GM12878 (cell line): ENCODE results near the gene WDR17. TPM values are rescaled to one million over a fixed set of nuclear protein-coding genes. Genes with fewer than 3 reads are reported as not detected.

Experiments used
- ATAC-seq: fragments of 200-7000 bp; cut with Tn5 transposase; 3 replicates; pipeline ENCODE4 v1.9.1; 2020; ENCODE audit warnings: mild to moderate bottlenecking, moderate library complexity
- BruUV-seq: library from RNA; stranded (reverse); fragments of 400-500 nt; replicated peaks from 2 replicates; lab custom pipeline; 2021; lab: Mats Ljungman, UMichigan
- CTCF ChIA-PET: fragments of 300-600 bp; sonication (Branson Sonifier 250); formaldehyde crosslinking; extraction: SDS; loops from one replicate; lab custom pipeline; 2021; ENCODE audit warnings: inconsistent platforms; lab: Yijun Ruan, JAX
- POLR2A ChIA-PET: fragments of 350-600 bp; formaldehyde crosslinking; extraction: SDS; loops from one replicate; lab custom pipeline; 2021; ENCODE audit warnings: inconsistent platforms; lab: Charles Lee
- RAD21 ChIA-PET: fragments of 300-600 bp; sonication (Branson Sonifier 250); formaldehyde crosslinking; loops from one replicate; lab custom pipeline; 2023; ENCODE audit warnings: antibody characterized with exemption; ENCODE audit not compliant: unreplicated experiment; lab: Charles Lee
- SMC1A ChIA-PET: fragments of 300-600 bp; sonication (Branson Sonifier 250); formaldehyde crosslinking; loops from one replicate; lab custom pipeline; 2023; ENCODE audit not compliant: unreplicated experiment, uncharacterized antibody; lab: Charles Lee
- DNase-seq: peaks from one replicate; pipeline ENCODE4 v3.0.0-alpha.2; 2011; ENCODE audit warnings: low read depth, low spot score
- FAIRE-seq: peaks from 3 replicates; lab custom pipeline; 2011; peaks lifted over from hg19 to GRCh38; lab: Jason Lieb, UNC
- H2AFZ ChIP-seq: 2 replicates; pipeline ENCODE4 v1.6.0; 2011; ENCODE audit warnings: low read depth, low read length, control low read depth; ENCODE audit not compliant: control insufficient read depth
- H3K27ac ChIP-seq: 2 replicates; pipeline ENCODE4 v1.5.1; 2011; ENCODE audit warnings: control low read depth; ENCODE audit not compliant: control insufficient read depth, insufficient read depth
- H3K27me3 ChIP-seq, 2 experiments: replicated peaks in 1 of 2; 2 replicates each; pipeline versions ENCODE4 v1.6.0 to v1.6.1; 2011; ENCODE audit warnings: low read length in 1 of 2; ENCODE audit not compliant: control insufficient read depth in 2 of 2, insufficient read depth in 2 of 2
- H3K36me3 ChIP-seq, 2 experiments: 2 replicates each; pipeline ENCODE4 v1.5.1; 2011; ENCODE audit warnings: low read length in 1 of 2; ENCODE audit not compliant: control insufficient read depth in 2 of 2, insufficient read depth in 2 of 2
- H3K4me1 ChIP-seq: 2 replicates; pipeline ENCODE4 v1.6.1; 2011; ENCODE audit warnings: mild to moderate bottlenecking, low read length, moderate library complexity, mixed read lengths; ENCODE audit not compliant: control insufficient read depth, insufficient read depth
- H3K4me2 ChIP-seq: 2 replicates; pipeline ENCODE4 v1.6.0; 2011; ENCODE audit warnings: control low read depth; ENCODE audit not compliant: control insufficient read depth, insufficient read depth
- H3K4me3 ChIP-seq: fragments of 200-600 bp; sonication (generic); 2 replicates; pipeline ENCODE4 v1.5.1; 2016
- H3K79me2 ChIP-seq: 2 replicates; pipeline ENCODE4 v1.6.0; 2011; ENCODE audit warnings: low read length; ENCODE audit not compliant: control insufficient read depth, insufficient read depth
- H3K9ac ChIP-seq: 2 replicates; pipeline ENCODE4 v1.8.0; 2011; ENCODE audit warnings: low read length, control low read depth, mixed read lengths; ENCODE audit not compliant: control insufficient read depth, insufficient read depth
- H3K9me3 ChIP-seq: replicated peaks from 3 replicates; pipeline ENCODE4 v1.5.1; 2011; ENCODE audit warnings: mild to moderate bottlenecking, low read length; ENCODE audit not compliant: control insufficient read depth, insufficient read depth
- H4K20me1 ChIP-seq: 2 replicates; pipeline ENCODE4 v1.6.0; 2011; ENCODE audit not compliant: control insufficient read depth, insufficient read depth
- CEBPB ChIP-seq, 2 experiments: fragments of 150-350 bp in 1 of 2; IDR thresholded peaks; 2 replicates each; pipeline ENCODE4 v1.6.1; 2012 to 2014; ENCODE audit warnings: low read depth in 2 of 2, low read length in 2 of 2, borderline replicate concordance in 1 of 2, inconsistent platforms in 1 of 2
- CREB1 ChIP-seq: IDR thresholded peaks from 2 replicates; pipeline ENCODE4 v1.6.1; 2012; ENCODE audit warnings: low read depth, mild to moderate bottlenecking, inconsistent platforms
- HCFC1 ChIP-seq: fragments of 150-350 bp; IDR thresholded peaks from 2 replicates; pipeline ENCODE4 v1.6.1; 2014; ENCODE audit warnings: low read length
- MYC ChIP-seq: IDR thresholded peaks from 2 replicates; pipeline ENCODE4 v1.6.1; 2011; ENCODE audit warnings: mild to moderate bottlenecking, low read length, moderate library complexity, inconsistent platforms; ENCODE audit not compliant: insufficient read depth, insufficient replicate concordance, insufficient read length, severe bottlenecking
- NR2C1 ChIP-seq: fragments of 450-650 bp; IDR thresholded peaks from 2 replicates; pipeline ENCODE4 v1.6.1; 2017; ENCODE audit warnings: antibody characterized with exemption, mild to moderate bottlenecking, moderate library complexity
- PAX8 ChIP-seq: fragments of 450-650 bp; IDR thresholded peaks from 2 replicates; pipeline ENCODE4 v1.6.1; 2017; ENCODE audit warnings: mild to moderate bottlenecking, moderate library complexity
- ZNF207 ChIP-seq: fragments of 450-650 bp; IDR thresholded peaks from 2 replicates; pipeline ENCODE4 v1.6.1; 2014; ENCODE audit warnings: antibody characterized with exemption, mild to moderate bottlenecking, borderline replicate concordance
- WGBS: methylation state at CpG from one replicate; pipeline ENCODE4 v1.1.6; 2016; ENCODE audit warnings: low lambda C conversion rate; ENCODE audit not compliant: insufficient replicate concordance, insufficient coverage; ENCODE audit errors: missing lambda C conversion rate; 5-methylcytosine and 5-hydroxymethylcytosine counted together
- in situ Hi-C: fragments of 300-500 bp; cut with MboI; formaldehyde crosslinking; loops from 9 replicates; pipeline ENCODE4 v1.14.3; 2018; ENCODE audit warnings: mixed read lengths
- intact Hi-C: fragments of 100-400 bp; cut with micrococcal nuclease; formaldehyde crosslinking; loops from one replicate; pipeline ENCODE4 v1.14.2; 2022; ENCODE audit not compliant: unreplicated experiment
- polyA plus RNA-seq, 11 experiments: library from polyadenylated mRNA; depleted of rRNA in 4 of 11; unstranded in 6 of 11; stranded (reverse) in 5 of 11; fragments of >200 nt; fragmentation: Nextera tagmentation in 4 of 11; fragmentation: Illumina TruSeq in 1 of 11; extraction: Ambion mirVana in 4 of 11; extraction: Trizol in 1 of 11; gene quantifications; 1 replicate in 1 of 11; 2 replicates in 10 of 11; pipeline versions ENCODE4 v1.2.1 to v1.2.3, GENCODE V29; 2011 to 2016; ENCODE audit warnings: inconsistent platforms in 2 of 11, missing spikeins in 2 of 11, low read depth in 1 of 11
- total RNA-seq, 4 experiments: library from RNA; depleted of rRNA in 3 of 4; stranded (reverse); fragments of >200 nt in 3 of 4; fragmentation: Illumina TruSeq in 1 of 4; extraction: Trizol in 1 of 4; gene quantifications; 2 replicates each; pipeline versions ENCODE4 v1.2.1 to v1.2.3, GENCODE V29; 2013 to 2021
- TF ChIP-seq, protein P1 (sequence below): IDR thresholded peaks from 2 replicates; pipeline ENCODE4 v1.6.1; 2012; ENCODE audit warnings: low read depth, low read length, improper control_type of control experiment

The WDR17 gene
- total and polyA plus RNA-seq, 10 of the 15 experiments (the other 5 are each of a cell fraction or from before 2014, with no cell fraction given), result 0.43 to 3.8 (median 2.8) TPM

GRCh38 chr4:176149680-176150355 lies 84.2 kb downstream of the WDR17 start:
- Histone ChIP-seq H3K4me3 (no peak overlapping the region), H3K4me2 (no peak overlapping the region), H3K79me2 (no peaks in the 10 kb centered on the region), H3K36me3 (no peaks in the 10 kb centered on the region), H3K9ac (no peak overlapping the region), H3K27ac (no peak overlapping the region), H3K4me1 (no peaks in the 10 kb centered on the region), H3K9me3 (no peaks in the 10 kb centered on the region), H3K27me3 (no peaks in the 10 kb centered on the region), H4K20me1 (no peaks in the 10 kb centered on the region), H2AFZ (no peak overlapping the region)
- ATAC-seq, result no peak
- intact Hi-C loops (loop anchor here (1.0 to 5.0 kb wide), 3 partner anchors 127 to 191 kb away; no protein-coding TSS in a partner anchor), in situ Hi-C loops (no loop called here)
- ChIA-PET CTCF (interaction anchor here (0.6 to 2.7 kb wide), 8 partner anchors 8 to 220 kb away, joined by 3 to 18 read pairs (median 4); partner anchors contain the start of gene SPATA4), RAD21 (interaction anchor here (1.6 kb wide), 1 partner anchor 191 kb away, joined by 13 read pairs; no protein-coding TSS in a partner anchor), SMC1A (interaction anchor here (0.8 to 1.6 kb wide), 3 partner anchors 11 to 191 kb away, joined by 3 to 4 read pairs (median 4); no protein-coding TSS in a partner anchor), POLR2A (no interaction called here)
- DNase-seq, result no peak
- TF ChIP-seq, protein P1, sequence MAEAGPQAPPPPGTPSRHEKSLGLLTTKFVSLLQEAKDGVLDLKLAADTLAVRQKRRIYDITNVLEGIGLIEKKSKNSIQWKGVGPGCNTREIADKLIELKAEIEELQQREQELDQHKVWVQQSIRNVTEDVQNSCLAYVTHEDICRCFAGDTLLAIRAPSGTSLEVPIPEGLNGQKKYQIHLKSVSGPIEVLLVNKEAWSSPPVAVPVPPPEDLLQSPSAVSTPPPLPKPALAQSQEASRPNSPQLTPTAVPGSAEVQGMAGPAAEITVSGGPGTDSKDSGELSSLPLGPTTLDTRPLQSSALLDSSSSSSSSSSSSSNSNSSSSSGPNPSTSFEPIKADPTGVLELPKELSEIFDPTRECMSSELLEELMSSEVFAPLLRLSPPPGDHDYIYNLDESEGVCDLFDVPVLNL, result no peak
- TF ChIP-seq NR2C1, result no peak
- no peak for TF ChIP-seq HCFC1
- no peak for TF ChIP-seq CREB1
- TF ChIP-seq MYC, result no peak
- no peak for TF ChIP-seq ZNF207
- no peak for TF ChIP-seq PAX8
- no peak for TF ChIP-seq CEBPB (IDR thresholded peaks at IDR 0.05; ENCODE audit: borderline replicate concordance in 1 of 2, low read depth in 2 of 2, low read length in 2 of 2)
- 56% methylated on average over 3 of the region's 3 CpGs for WGBS
- no TSS peak for BruUV-seq
- FAIRE-seq, result no peak
